Effector CD8-positive, alpha-beta T cell (primary cell): ENCODE measurements around the gene FAM124A.

Experiments used
- DNase-seq: peaks from one replicate; lab custom pipeline; 2025; lab: John Stamatoyannopoulos, UW
- total RNA-seq, 4 experiments: gene quantifications; one replicate each; lab custom pipeline; 2026; lab: John Stamatoyannopoulos, UW

FAM124A gene
- total RNA-seq = 0 to 0.18 (median 0.06) reads per million in 4 experiments

- no peak for DNase-seq
Measured at GRCh38 chr13:51222037-51222685, at the start of gene FAM124A. Gene FAM124A, plus strand, starts transcription at chr13:51222398. Its CDS starts 104 bp downstream, at chr13:51222502.

- DNase-seq = no peak
Measured at GRCh38 chr13:51175021-51175420, 47.2 kb upstream of the FAM124A start.

GRCh38 chr13:51175639-51176038 lies 46.6 kb upstream of the FAM124A start:
- no peak for DNase-seq

GRCh38 chr13:51177188-51177587 lies 45.0 kb upstream of the FAM124A start:
- no peak for DNase-seq

- no peak for DNase-seq
Measured at GRCh38 chr13:51178456-51179074, 43.6 kb upstream of the FAM124A start.

GRCh38 chr13:51179432-51179971 lies 42.7 kb upstream of the FAM124A start:
- DNase-seq = no peak

GRCh38 chr13:51180853-51181511 lies 41.2 kb upstream of the FAM124A start:
- DNase-seq = no peak

- no peak for DNase-seq
Measured at GRCh38 chr13:51181786-51182383, 40.3 kb upstream of the FAM124A start.

- no peak for DNase-seq
Measured at GRCh38 chr13:51191743-51192142, 30.5 kb upstream of the FAM124A start.

- no peak for DNase-seq
Measured at GRCh38 chr13:51192348-51192747, 29.9 kb upstream of the FAM124A start.

- DNase-seq = no peak
Measured at GRCh38 chr13:51193387-51193786, 28.8 kb upstream of the FAM124A start.

- DNase-seq = no peak
Measured at GRCh38 chr13:51194942-51195341, 27.3 kb upstream of the FAM124A start.

- DNase-seq = no peak
Measured at GRCh38 chr13:51201886-51202285, 20.3 kb upstream of the FAM124A start.

- DNase-seq = no peak
Measured at GRCh38 chr13:51202477-51203046, 19.6 kb upstream of the FAM124A start.

GRCh38 chr13:51206584-51206983 lies 15.6 kb upstream of the FAM124A start:
- DNase-seq = no peak

GRCh38 chr13:51207881-51208280 lies 14.3 kb upstream of the FAM124A start:
- DNase-seq = no peak

- no peak for DNase-seq
Measured at GRCh38 chr13:51208716-51209115, 13.5 kb upstream of the FAM124A start.

GRCh38 chr13:51211910-51212309 lies 10.3 kb upstream of the FAM124A start:
- DNase-seq = no peak

GRCh38 chr13:51212758-51213157 lies 9.4 kb upstream of the FAM124A start:
- DNase-seq = no peak

- DNase-seq = no peak
Measured at GRCh38 chr13:51213173-51213728, 8.9 kb upstream of the FAM124A start.

- DNase-seq = no peak
Measured at GRCh38 chr13:51218626-51219025, 3.6 kb upstream of the FAM124A start.

GRCh38 chr13:51220706-51221105 lies 1.5 kb upstream of the FAM124A start:
- DNase-seq = no peak
